T-helper 22 cell (primary cell): Measurements from ENCODE around the gene CPSF7.
A peak's percentile ranks its signal among the peaks of the same experiment; 100 is the strongest.
"Not testable (repeated sequence)": the region's sequence is repeated elsewhere in the genome, so short reads cannot be mapped to it uniquely, and the experiment has no call there.

ENCODE experiments used
- DNase-seq: peaks from one replicate; pipeline ENCODE4 v3.0.0-alpha.2; 2020; ENCODE audit warnings: low read depth

CPSF7 gene

GRCh38 chr11:61429691-61430582 lies at the start of gene CPSF7, which contains the start of gene SDHAF2:
Gene CPSF7 (minus strand): TSS chr11:61429975. CDS start chr11:61429235, 740 bp downstream.
Gene SDHAF2 (plus strand): TSS chr11:61430124. CDS start chr11:61430147, 23 bp downstream.
- peak; percentile 96 for DNase-seq

- no peak for DNase-seq
Measured at GRCh38 chr11:61477727-61478148, 48.0 kb upstream of the CPSF7 start.

GRCh38 chr11:61477126-61477525 lies 47.4 kb upstream of the CPSF7 start:
- DNase-seq, result no peak

- DNase-seq, result no peak
Measured at GRCh38 chr11:61476371-61476770, 46.6 kb upstream of the CPSF7 start.

- no peak for DNase-seq
Measured at GRCh38 chr11:61475433-61475832, 45.7 kb upstream of the CPSF7 start.

GRCh38 chr11:61474013-61474643 lies 44.4 kb upstream of the CPSF7 start:
- DNase-seq, result no peak

GRCh38 chr11:61473370-61474012 lies 43.7 kb upstream of the CPSF7 start:
- no peak for DNase-seq

- DNase-seq, result no peak
Measured at GRCh38 chr11:61472868-61473267, 43.1 kb upstream of the CPSF7 start.

GRCh38 chr11:61472282-61472681 lies 42.5 kb upstream of the CPSF7 start:
- no peak for DNase-seq

- no peak for DNase-seq
Measured at GRCh38 chr11:61468002-61468401, 38.2 kb upstream of the CPSF7 start.

GRCh38 chr11:61467602-61468001 lies 37.8 kb upstream of the CPSF7 start:
- not testable (repeated sequence) for DNase-seq

- DNase-seq, result no peak
Measured at GRCh38 chr11:61460986-61461385, 31.2 kb upstream of the CPSF7 start.

GRCh38 chr11:61460474-61460881 lies 30.7 kb upstream of the CPSF7 start:
- DNase-seq, result no peak

- DNase-seq, result no peak
Measured at GRCh38 chr11:61454520-61454919, 24.7 kb upstream of the CPSF7 start.

- DNase-seq, result no peak
Measured at GRCh38 chr11:61453695-61454094, 23.9 kb upstream of the CPSF7 start.

- no peak for DNase-seq
Measured at GRCh38 chr11:61452825-61453224, 23.1 kb upstream of the CPSF7 start.

- no peak for DNase-seq
Measured at GRCh38 chr11:61448552-61448927, 18.8 kb upstream of the CPSF7 start.

GRCh38 chr11:61447601-61448551 lies 18.1 kb upstream of the CPSF7 start:
- DNase-seq, result no peak

- peak; percentile 9 for DNase-seq
Measured at GRCh38 chr11:61446211-61446651, 16.5 kb upstream of the CPSF7 start.

GRCh38 chr11:61445516-61445915 lies 15.7 kb upstream of the CPSF7 start:
- DNase-seq, result no peak

GRCh38 chr11:61442616-61443015 lies 12.8 kb upstream of the CPSF7 start:
- DNase-seq, result no peak

- no peak for DNase-seq
Measured at GRCh38 chr11:61439615-61440014, 9.8 kb upstream of the CPSF7 start.
